ENCODE measurements around the gene ZBTB43.

ZBTB43 gene

GRCh38 chr9:126880226-126880946 is 75.5 kb downstream of the ZBTB43 start:
- TF ChIP-seq ZFX (IDR thresholded peaks at IDR 0.05; ENCODE audit: borderline replicate concordance): no peak
- TF ChIP-seq CTCF (IDR thresholded peaks at IDR 0.05): no peak
- no peak overlapping the region for H3K27ac ChIP-seq

GRCh38 chr9:126880947-126881332 is 76.1 kb downstream of the ZBTB43 start:
- H3K27ac ChIP-seq: no peak overlapping the region
- TF ChIP-seq CTCF (IDR thresholded peaks at IDR 0.05) (no peak), ZFX (IDR thresholded peaks at IDR 0.05; ENCODE audit: borderline replicate concordance) (no peak)

GRCh38 chr9:126882746-126883145 is 77.9 kb downstream of the ZBTB43 start:
- TF ChIP-seq CTCF (IDR thresholded peaks at IDR 0.05): no peak
- no peak overlapping the region for H3K27ac ChIP-seq

- H3K27ac ChIP-seq: no peak overlapping the region
These were observed 78.8 kb downstream of the ZBTB43 start for GRCh38 chr9:126883636-126884035.

GRCh38 chr9:126885131-126885641 is 80.3 kb downstream of the ZBTB43 start:
- TF ChIP-seq CTCF (IDR thresholded peaks at IDR 0.05): no peak
- no peak for TF ChIP-seq ZFX (IDR thresholded peaks at IDR 0.05; ENCODE audit: borderline replicate concordance)
- H3K27ac ChIP-seq: no peak overlapping the region

More at GRCh38 chr9:126883636-126884035, 78.8 kb downstream of the ZBTB43 start:
- TF ChIP-seq ZFX (IDR thresholded peaks at IDR 0.05; ENCODE audit: borderline replicate concordance) (no peak), CTCF (IDR thresholded peaks at IDR 0.05) (no peak)

- no peak overlapping the region for H3K27ac ChIP-seq
- TF ChIP-seq CTCF (IDR thresholded peaks at IDR 0.05): no peak
- TF ChIP-seq ZFX (IDR thresholded peaks at IDR 0.05; ENCODE audit: borderline replicate concordance): no peak
These were observed 81.4 kb downstream of the ZBTB43 start for GRCh38 chr9:126886034-126886822.

- TF ChIP-seq CTCF (IDR thresholded peaks at IDR 0.05) (no peak), ZFX (IDR thresholded peaks at IDR 0.05; ENCODE audit: borderline replicate concordance) (no peak)
- H3K27ac ChIP-seq: no peak overlapping the region
These were observed 82.1 kb downstream of the ZBTB43 start for GRCh38 chr9:126886897-126887296.
